Ascending aorta (tissue), 2 donors: ENCODE measurements around the gene IL1R1. TPM values are rescaled to one million over a fixed set of nuclear protein-coding genes. Genes with fewer than 3 reads are reported as not detected.

ENCODE experiments used
- DNase-seq, 2 donors: peaks; one replicate each; pipeline ENCODE4 v3.0.0-alpha.2; 2019; ENCODE audit warnings: low spot score in 2 of 2
- H3K27ac ChIP-seq, 2 donors: fragments of 200-600 bp; sonication (generic); one replicate each; pipeline ENCODE4 v1.5.1; 2016 to 2017; ENCODE audit warnings: mild to moderate bottlenecking in 1 of 2
- H3K27me3 ChIP-seq: fragments of 200-600 bp; sonication (generic); one replicate; pipeline ENCODE4 v1.5.1; 2017
- H3K36me3 ChIP-seq, 2 donors: fragments of 200-600 bp; sonication (generic); one replicate each; pipeline ENCODE4 v1.5.1; 2016
- H3K4me1 ChIP-seq, 2 donors: fragments of 200-600 bp; sonication (generic); one replicate each; pipeline ENCODE4 v1.5.1; 2016 to 2017; ENCODE audit warnings: mild to moderate bottlenecking in 1 of 2
- H3K4me3 ChIP-seq, 2 donors: fragments of 200-600 bp; sonication (generic); one replicate each; pipeline ENCODE4 v1.5.1; 2016 to 2017; ENCODE audit warnings: mild to moderate bottlenecking in 1 of 2
- H3K9me3 ChIP-seq, 2 donors: fragments of 200-600 bp; sonication (generic); one replicate each; pipeline ENCODE4 v1.5.1; 2016
- CTCF ChIP-seq, 3 experiments: fragments of 200-600 bp in 2 of 3; fragments of 450-650 bp in 1 of 3; sonication (generic) in 2 of 3; IDR thresholded peaks; one replicate each; pipeline ENCODE4 v1.5.1; 2016 to 2019; ENCODE audit warnings: antibody characterized with exemption in 3 of 3, mild to moderate bottlenecking in 1 of 3, moderate library complexity in 1 of 3
- intact Hi-C: fragments of 100-400 bp; cut with DNase I; formaldehyde crosslinking; loops from one replicate; pipeline ENCODE4 v1.15.1; 2023
- total RNA-seq: library from RNA; depleted of rRNA; stranded (reverse); fragments of >200 nt; gene quantifications from one replicate; pipeline ENCODE4 v1.1.0, GENCODE V29; 2016

The IL1R1 gene
- total RNA-seq, 1 donor from 2014 or later: 132 TPM

- no peak for DNase-seq
- H3K27ac ChIP-seq: no peak overlapping the region
- H3K36me3 ChIP-seq: no peaks in the 10 kb centered on the region
- H3K9me3 ChIP-seq: no peaks in the 10 kb centered on the region
- peaks cover 13 to 15% of the 10 kb centered on the region in 2 donors for H3K4me1 ChIP-seq
- H3K4me3 ChIP-seq: no peak overlapping the region
- no peak for TF ChIP-seq CTCF (IDR thresholded peaks at IDR 0.05)
- intact Hi-C loops: no loop called here
- H3K27me3 ChIP-seq: no peaks in the 10 kb centered on the region
These were observed 82.5 kb downstream of the IL1R1 start for GRCh38 chr2:102224824-102225739.

GRCh38 chr2:102226171-102226570, 83.6 kb downstream of the IL1R1 start:
- no peaks in the 10 kb centered on the region for H3K27me3 ChIP-seq
- no peak for DNase-seq
- H3K4me3 ChIP-seq: no peak overlapping the region
- no peaks in the 10 kb centered on the region for H3K9me3 ChIP-seq
- peak overlapping the region; percentile 89 to 90 for H3K27ac ChIP-seq
- intact Hi-C loops: no loop called here
- H3K36me3 ChIP-seq: no peaks in the 10 kb centered on the region
- peaks cover 13 to 15% of the 10 kb centered on the region in 2 donors for H3K4me1 ChIP-seq
- no peak for TF ChIP-seq CTCF (IDR thresholded peaks at IDR 0.05)

- intact Hi-C loops: no loop called here
- peak overlapping the region in 1 of 2 donors; percentile 2 for H3K4me3 ChIP-seq
- no peaks in the 10 kb centered on the region for H3K9me3 ChIP-seq
- H3K27me3 ChIP-seq: no peaks in the 10 kb centered on the region
- DNase-seq: no peak
- no peak for TF ChIP-seq CTCF (IDR thresholded peaks at IDR 0.05)
- no peaks in the 10 kb centered on the region for H3K36me3 ChIP-seq
- peaks cover 13 to 15% of the 10 kb centered on the region in 2 donors for H3K4me1 ChIP-seq
- peak overlapping the region; percentile 89 to 90 for H3K27ac ChIP-seq
These were observed 84.3 kb downstream of the IL1R1 start for GRCh38 chr2:102226612-102227391.

GRCh38 chr2:102229141-102229769, 86.7 kb downstream of the IL1R1 start:
- intact Hi-C loops: no loop called here
- no peak for TF ChIP-seq CTCF (IDR thresholded peaks at IDR 0.05)
- Histone ChIP-seq H3K27me3 (no peaks in the 10 kb centered on the region), H3K36me3 (no peaks in the 10 kb centered on the region), H3K4me1 (peaks cover 13 to 15% of the 10 kb centered on the region in 2 donors), H3K4me3 (no peak overlapping the region), H3K27ac (peak overlapping the region; percentile 11 to 33), H3K9me3 (no peaks in the 10 kb centered on the region)
- no peak for DNase-seq

Other genes with a start within 250 kb of the IL1R1 start
- 25.4 TPM for gene IL1R2, start 150.8 kb upstream of the IL1R1 start, total RNA-seq
- gene IL1RL2, start 44.3 kb downstream of the IL1R1 start, total RNA-seq: not detected
- gene IL1RL1, start 168.8 kb downstream of the IL1R1 start, total RNA-seq: 3.4 TPM
- gene IL18R1, start 213.1 kb downstream of the IL1R1 start, total RNA-seq: 1.9 TPM